Liver (tissue), 9 donors: ENCODE measurements around the gene DNAI1. TPM values are rescaled to one million over a fixed set of nuclear protein-coding genes. Genes with fewer than 3 reads are reported as not detected.

Source experiments
- DNase-seq: peaks from one replicate; pipeline ENCODE4 v3.0.0-alpha.2; 2017; ENCODE audit warnings: low spot score
- H3K27ac ChIP-seq, 2 donors: one replicate each; pipeline ENCODE4 v1.7.0; 2013; ENCODE audit warnings: inconsistent platforms in 2 of 2, low read length in 2 of 2, control low read depth in 1 of 2, low read depth in 1 of 2, mild to moderate bottlenecking in 1 of 2
- H3K27me3 ChIP-seq, 4 donors: one replicate each; pipeline versions ENCODE4 v1.6.1 to v1.7.0; 2013; ENCODE audit warnings: low read length in 3 of 4, inconsistent platforms in 1 of 4, mild to moderate bottlenecking in 1 of 4, moderate library complexity in 1 of 4; ENCODE audit not compliant: control insufficient read depth in 4 of 4, insufficient read depth in 4 of 4
- H3K36me3 ChIP-seq, 4 donors: one replicate each; pipeline versions ENCODE4 v1.6.1 to v1.7.0; 2013; ENCODE audit warnings: low read length in 3 of 4, mild to moderate bottlenecking in 3 of 4, low read depth in 1 of 4, moderate library complexity in 1 of 4; ENCODE audit not compliant: control insufficient read depth in 4 of 4, insufficient read depth in 3 of 4
- H3K4me1 ChIP-seq, 4 donors: one replicate each; pipeline versions ENCODE4 v1.6.1 to v1.7.0; 2013; ENCODE audit warnings: low read length in 3 of 4, mild to moderate bottlenecking in 3 of 4, moderate library complexity in 1 of 4; ENCODE audit not compliant: control insufficient read depth in 4 of 4, insufficient read depth in 4 of 4
- H3K4me3 ChIP-seq, 3 donors: one replicate each; pipeline versions ENCODE4 v1.6.1 to v1.7.0; 2013; ENCODE audit warnings: low read length in 3 of 3, control low read depth in 1 of 3, low read depth in 1 of 3, mild to moderate bottlenecking in 1 of 3
- H3K9ac ChIP-seq, 2 donors: one replicate each; pipeline ENCODE4 v1.7.0; 2013; ENCODE audit warnings: low read length in 2 of 2, mild to moderate bottlenecking in 2 of 2, moderate library complexity in 2 of 2, control low read depth in 1 of 2, low read depth in 1 of 2
- H3K9me3 ChIP-seq, 4 donors: one replicate each; pipeline versions ENCODE4 v1.6.1 to v1.7.0; 2013; ENCODE audit warnings: low read length in 3 of 4; ENCODE audit not compliant: control insufficient read depth in 4 of 4
- ATF3 ChIP-seq: IDR thresholded peaks from 2 replicates; pipeline ENCODE4 v1.6.1; 2016; ENCODE audit warnings: antibody characterized with exemption
- CTCF ChIP-seq: fragments of 150-350 bp; IDR thresholded peaks from 2 replicates; pipeline ENCODE4 v1.5.1; 2017; ENCODE audit warnings: improper control_type of control experiment, low read depth, low read length; ENCODE audit not compliant: missing input control
- EGR1 ChIP-seq, 2 donors: IDR thresholded peaks; 2 replicates each; pipeline ENCODE4 v1.6.1; 2016 to 2018; ENCODE audit warnings: antibody characterized with exemption in 2 of 2, low read depth in 2 of 2
- FOXA2 ChIP-seq: IDR thresholded peaks from 2 replicates; pipeline ENCODE4 v1.6.1; 2016; ENCODE audit warnings: antibody characterized with exemption
- GABPA ChIP-seq, 2 donors: IDR thresholded peaks in 1 of 2; conservative IDR thresholded peaks in 1 of 2; 2 replicates each; pipeline ENCODE4 v1.6.1; 2016; ENCODE audit warnings: antibody characterized with exemption in 2 of 2, mild to moderate bottlenecking in 1 of 2, moderate library complexity in 1 of 2
- HNF4A ChIP-seq, 2 donors: conservative IDR thresholded peaks; 2 replicates each; pipeline ENCODE4 v1.6.1; 2016; ENCODE audit warnings: antibody characterized with exemption in 2 of 2, mild to moderate bottlenecking in 2 of 2
- JUND ChIP-seq, 2 donors: IDR thresholded peaks; 2 replicates each; pipeline ENCODE4 v1.6.1; 2016; ENCODE audit warnings: antibody characterized with exemption in 2 of 2
- MAX ChIP-seq: IDR thresholded peaks from 2 replicates; pipeline ENCODE4 v1.6.1; 2016; ENCODE audit warnings: antibody characterized with exemption
- NR2F2 ChIP-seq: IDR thresholded peaks from 2 replicates; pipeline ENCODE4 v1.6.1; 2016; ENCODE audit warnings: antibody characterized with exemption
- RAD21 ChIP-seq, 2 donors: IDR thresholded peaks; 2 replicates each; pipeline ENCODE4 v1.6.1; 2016; ENCODE audit warnings: antibody characterized with exemption in 2 of 2, mild to moderate bottlenecking in 2 of 2
- REST ChIP-seq: IDR thresholded peaks from 2 replicates; pipeline ENCODE4 v1.6.1; 2016; ENCODE audit warnings: antibody characterized with exemption, mild to moderate bottlenecking
- SP1 ChIP-seq: IDR thresholded peaks from 2 replicates; pipeline ENCODE4 v1.6.1; 2018; ENCODE audit warnings: antibody characterized with exemption, mild to moderate bottlenecking
- TAF1 ChIP-seq: conservative IDR thresholded peaks from 2 replicates; pipeline ENCODE4 v1.6.1; 2016; ENCODE audit warnings: antibody characterized with exemption, mild to moderate bottlenecking
- YY1 ChIP-seq: IDR thresholded peaks from 2 replicates; pipeline ENCODE4 v1.6.1; 2016; ENCODE audit warnings: antibody characterized with exemption, mild to moderate bottlenecking
- ZBTB33 ChIP-seq: IDR thresholded peaks from 2 replicates; pipeline ENCODE4 v1.6.1; 2016; ENCODE audit warnings: antibody characterized with exemption
- WGBS: extraction: QIAGEN DNeasy Blood & Tissue Kit; methylation state at CpG from one replicate; pipeline ENCODE4 v1.1.7; 2013; 5-methylcytosine and 5-hydroxymethylcytosine counted together
- polyA plus RNA-seq, 2 donors: library from polyadenylated mRNA; stranded (reverse) in 1 of 2; unstranded in 1 of 2; fragments of 200-250 nt in 1 of 2; fragments of >200 nt in 1 of 2; fragmentation: Nextera tagmentation in 1 of 2; extraction: Ambion mirVana in 1 of 2; gene quantifications; one replicate each; pipeline versions ENCODE4 v1.2.1 to v1.2.3, GENCODE V29; 2013 to 2015
- total RNA-seq, 2 donors: library from RNA; depleted of rRNA; stranded (reverse); fragments of >200 nt; gene quantifications; one replicate each; pipeline ENCODE4 v1.2.3, GENCODE V29; 2014
- donor health status: healthy.
- donor health status: healthy.
- donor health status: healthy.
- donor health status: healthy.
- donor health status: healthy.

DNAI1 gene
- not detected for total RNA-seq
- not detected for polyA plus RNA-seq

- no peaks in the 10 kb centered on the region for H3K27me3 ChIP-seq
- TF ChIP-seq SP1: peak; percentile 83
- no peak for TF ChIP-seq CTCF
- TF ChIP-seq NR2F2: no peak
- peak; percentile 14 to 19 for TF ChIP-seq RAD21 (IDR thresholded peaks at IDR 0.05)
- peak; percentile 87 for TF ChIP-seq REST
- TF ChIP-seq FOXA2: no peak
- TF ChIP-seq JUND (IDR thresholded peaks at IDR 0.05): peak in 1 of 2 donors; percentile 36
- TF ChIP-seq TAF1: no peak
- TF ChIP-seq HNF4A (conservative IDR thresholded peaks at IDR 0.05): peak in 1 of 2 donors; percentile 8
- TF ChIP-seq GABPA (IDR thresholded peaks at IDR 0.05 in 1 of 2, conservative IDR thresholded peaks at IDR 0.05 in 1 of 2): peak; percentile 66 to 89
- TF ChIP-seq ATF3: no peak
- TF ChIP-seq EGR1 (IDR thresholded peaks at IDR 0.05; ENCODE audit: low read depth in 2 of 2): peak in 1 of 2 donors; percentile 14
- peak; percentile 69 for TF ChIP-seq MAX
- TF ChIP-seq YY1: peak; percentile 71
- peak; percentile 34 for TF ChIP-seq ZBTB33
- peak; percentile 97 for DNase-seq
- peak within 1 kb of the TSS; percentile 8 to 12 for H3K9ac ChIP-seq
- WGBS: under 1% methylated on average over 94 of the region's 94 CpGs
- H3K27ac ChIP-seq: peak within 1 kb of the TSS; percentile 42 to 55
- peaks cover 8 to 25% (median 17%) of the 10 kb centered on the region in 4 donors for H3K4me1 ChIP-seq
- H3K4me3 ChIP-seq: peak within 1 kb of the TSS; percentile 46 to 89 (median 78)
- no peaks in the 10 kb centered on the region for H3K9me3 ChIP-seq
- no peaks in the 10 kb centered on the region for H3K36me3 ChIP-seq
These were observed at the start of gene DNAI1, which contains the start of gene FAM219A for GRCh38 chr9:34458013-34458958. DNAI1 (plus strand) TSS chr9:34458805; CDS start chr9:34459006, 201 bp downstream. FAM219A (minus strand) TSS chr9:34458570; CDS start chr9:34458263, 307 bp downstream.
